ENCODE data around the gene STAP2. TPM values are rescaled to one million over a fixed set of nuclear protein-coding genes. Genes with fewer than 3 reads are reported as not detected.
A peak's percentile ranks its signal among the peaks of the same experiment; 100 is the strongest.

STAP2 gene
- total RNA-seq, 1 donor from 2014 or later: 83.2 TPM

GRCh38 chr19:4379383-4380253 lies 41.0 kb upstream of the STAP2 start:
- TF ChIP-seq CTCF (IDR thresholded peaks at IDR 0.05; ENCODE audit: insufficient read depth, low read length, severe bottlenecking): no peak
- no peak overlapping the region for H3K4me3 ChIP-seq (ENCODE audit: low read depth, low read length)
- DNase-seq (ENCODE audit: low read depth) (peak; percentile 98), FAIRE-seq (peak; percentile 95)
- peaks cover 14% of the 10 kb centered on the region for H3K36me3 ChIP-seq (ENCODE audit: control insufficient read depth, insufficient read depth, low read length)
- H3K27me3 ChIP-seq (ENCODE audit: control insufficient read depth, insufficient read depth, low read length): no peaks in the 10 kb centered on the region

- no peak for FAIRE-seq
- Histone ChIP-seq H3K36me3 (ENCODE audit: control insufficient read depth, insufficient read depth, low read length) (peaks cover 9% of the 10 kb centered on the region), H3K4me3 (ENCODE audit: low read depth, low read length) (no peak overlapping the region), H3K27me3 (ENCODE audit: control insufficient read depth, insufficient read depth, low read length) (no peaks in the 10 kb centered on the region)
- no peak for DNase-seq (ENCODE audit: low read depth)
- no peak for TF ChIP-seq CTCF (IDR thresholded peaks at IDR 0.05; ENCODE audit: insufficient read depth, low read length, severe bottlenecking)
Observed at GRCh38 chr19:4378886-4379285, 40.3 kb upstream of the STAP2 start.

GRCh38 chr19:4376991-4377781 lies 38.6 kb upstream of the STAP2 start:
- H3K4me3 ChIP-seq (ENCODE audit: low read depth, low read length): no peak overlapping the region
- peaks cover 11% of the 10 kb centered on the region for H3K36me3 ChIP-seq (ENCODE audit: control insufficient read depth, insufficient read depth, low read length)
- DNase-seq (ENCODE audit: low read depth) (peak; percentile 28), FAIRE-seq (peak; percentile 76)
- H3K27me3 ChIP-seq (ENCODE audit: control insufficient read depth, insufficient read depth, low read length): no peaks in the 10 kb centered on the region
- no peak for TF ChIP-seq CTCF (IDR thresholded peaks at IDR 0.05; ENCODE audit: insufficient read depth, low read length, severe bottlenecking)

GRCh38 chr19:4376671-4376990 lies 38.0 kb upstream of the STAP2 start:
- TF ChIP-seq CTCF (IDR thresholded peaks at IDR 0.05; ENCODE audit: insufficient read depth, low read length, severe bottlenecking): no peak
- DNase-seq (ENCODE audit: low read depth): no peak

GRCh38 chr19:4376028-4376670 lies 37.5 kb upstream of the STAP2 start:
- no peak for TF ChIP-seq CTCF (IDR thresholded peaks at IDR 0.05; ENCODE audit: insufficient read depth, low read length, severe bottlenecking)
- DNase-seq (ENCODE audit: low read depth) (no peak), FAIRE-seq (no peak)
- no peak overlapping the region for H3K4me3 ChIP-seq (ENCODE audit: low read depth, low read length)
- no peaks in the 10 kb centered on the region for H3K27me3 ChIP-seq (ENCODE audit: control insufficient read depth, insufficient read depth, low read length)
- H3K36me3 ChIP-seq (ENCODE audit: control insufficient read depth, insufficient read depth, low read length): peaks cover 10% of the 10 kb centered on the region

More at GRCh38 chr19:4376671-4376990, 38.0 kb upstream of the STAP2 start:
- FAIRE-seq: no peak
- peaks cover 10% of the 10 kb centered on the region for H3K36me3 ChIP-seq (ENCODE audit: control insufficient read depth, insufficient read depth, low read length)
- H3K4me3 ChIP-seq (ENCODE audit: low read depth, low read length): no peak overlapping the region
- H3K27me3 ChIP-seq (ENCODE audit: control insufficient read depth, insufficient read depth, low read length): no peaks in the 10 kb centered on the region
